ENCODE data around the gene ACSF2. TPM values are rescaled to one million over a fixed set of nuclear protein-coding genes. Genes with fewer than 3 reads are reported as not detected.

The ACSF2 gene
- total RNA-seq, 2 donors from 2014 or later, result 49.0 to 111 TPM

GRCh38 chr17:50462446-50462845, 36.4 kb downstream of the ACSF2 start:
- 92% methylated on average over 8 of the region's 9 CpGs for WGBS
- intact Hi-C loops (cut with DNase I), result no loop called here

GRCh38 chr17:50464121-50464520, 38.1 kb downstream of the ACSF2 start:
- Histone ChIP-seq H3K9me3 (no peaks in the 10 kb centered on the region), H3K27me3 (replicated peaks; ENCODE audit: insufficient read depth) (no peaks in the 10 kb centered on the region), H3K27ac (no peak overlapping the region), H3K4me3 (no peak overlapping the region), H3K36me3 (no peaks in the 10 kb centered on the region), H3K4me1 (replicated peaks) (peaks cover 6% of the 10 kb centered on the region)
- TF ChIP-seq POLR2AphosphoS5 (IDR thresholded peaks at IDR 0.05), result no peak
- no peak for TF ChIP-seq CTCF (IDR thresholded peaks at IDR 0.05)
- TF ChIP-seq POLR2A (IDR thresholded peaks at IDR 0.05), result no peak
- DNase-seq (ENCODE audit: low spot score), result no peak
- intact Hi-C loops (cut with DNase I), result no loop called here
- 93% methylated on average over 3 of the region's 3 CpGs for WGBS

More at GRCh38 chr17:50462446-50462845, 36.4 kb downstream of the ACSF2 start:
- H3K4me3 ChIP-seq, result no peak overlapping the region
- DNase-seq (ENCODE audit: low spot score), result no peak
- TF ChIP-seq CTCF (IDR thresholded peaks at IDR 0.05) (no peak), POLR2A (IDR thresholded peaks at IDR 0.05) (no peak), POLR2AphosphoS5 (IDR thresholded peaks at IDR 0.05) (no peak)
- H3K9me3 ChIP-seq, result no peaks in the 10 kb centered on the region
- H3K27me3 ChIP-seq (replicated peaks; ENCODE audit: insufficient read depth), result no peaks in the 10 kb centered on the region
- H3K36me3 ChIP-seq, result no peaks in the 10 kb centered on the region
- no peaks in the 10 kb centered on the region for H3K4me1 ChIP-seq (replicated peaks)
- no peak overlapping the region for H3K27ac ChIP-seq

GRCh38 chr17:50464736-50465135, 38.7 kb downstream of the ACSF2 start:
- Histone ChIP-seq H3K27me3 (replicated peaks; ENCODE audit: insufficient read depth) (no peaks in the 10 kb centered on the region), H3K36me3 (no peaks in the 10 kb centered on the region), H3K4me3 (no peak overlapping the region), H3K9me3 (no peaks in the 10 kb centered on the region), H3K27ac (no peak overlapping the region), H3K4me1 (replicated peaks) (peaks cover 10% of the 10 kb centered on the region)
- no peak for TF ChIP-seq POLR2AphosphoS5 (IDR thresholded peaks at IDR 0.05)
- TF ChIP-seq CTCF (IDR thresholded peaks at IDR 0.05), result no peak
- TF ChIP-seq POLR2A (IDR thresholded peaks at IDR 0.05), result no peak
- no peak for DNase-seq (ENCODE audit: low spot score)
- WGBS, result 76% methylated on average over 4 of the region's 4 CpGs
- intact Hi-C loops (cut with DNase I), result no loop called here

- H3K27ac ChIP-seq, result no peak overlapping the region
- H3K4me3 ChIP-seq, result no peak overlapping the region
- WGBS, result 83% methylated on average over 6 of the region's 6 CpGs
- H3K9me3 ChIP-seq, result no peaks in the 10 kb centered on the region
- intact Hi-C loops (cut with DNase I), result no loop called here
- no peak for DNase-seq (ENCODE audit: low spot score)
- no peaks in the 10 kb centered on the region for H3K36me3 ChIP-seq
- H3K4me1 ChIP-seq (replicated peaks), result peaks cover 10% of the 10 kb centered on the region
- H3K27me3 ChIP-seq (replicated peaks; ENCODE audit: insufficient read depth), result no peaks in the 10 kb centered on the region
- TF ChIP-seq POLR2AphosphoS5 (IDR thresholded peaks at IDR 0.05) (no peak), CTCF (IDR thresholded peaks at IDR 0.05) (no peak), POLR2A (IDR thresholded peaks at IDR 0.05) (no peak)
These were observed 39.2 kb downstream of the ACSF2 start for GRCh38 chr17:50465171-50465570.

GRCh38 chr17:50465635-50466034, 39.6 kb downstream of the ACSF2 start:
- Histone ChIP-seq H3K27ac (no peak overlapping the region), H3K9me3 (no peaks in the 10 kb centered on the region), H3K4me1 (replicated peaks) (peaks cover 10% of the 10 kb centered on the region), H3K36me3 (no peaks in the 10 kb centered on the region), H3K27me3 (replicated peaks; ENCODE audit: insufficient read depth) (no peaks in the 10 kb centered on the region), H3K4me3 (no peak overlapping the region)
- DNase-seq (ENCODE audit: low spot score), result no peak
- WGBS, result 94% methylated on average over 9 of the region's 9 CpGs
- no peak for TF ChIP-seq POLR2A (IDR thresholded peaks at IDR 0.05)
- no peak for TF ChIP-seq CTCF (IDR thresholded peaks at IDR 0.05)
- TF ChIP-seq POLR2AphosphoS5 (IDR thresholded peaks at IDR 0.05), result no peak
- intact Hi-C loops (cut with DNase I), result no loop called here
